H9 (cell line): Measurements from ENCODE around the gene RBM12. TPM values are rescaled to one million over a fixed set of nuclear protein-coding genes. Genes with fewer than 3 reads are reported as not detected.

ENCODE experiments used
- DNase-seq: peaks from one replicate; pipeline ENCODE4 v3.0.0-alpha.2; 2017
- H2AFZ ChIP-seq: one replicate; pipeline ENCODE4 v1.6.1; 2013; ENCODE audit warnings: mild to moderate bottlenecking, low read length, control low read depth, moderate library complexity
- H2AK5ac ChIP-seq: 2 replicates; pipeline ENCODE4 v1.6.1; 2013; ENCODE audit warnings: low read length, control low read depth, mixed read lengths; ENCODE audit not compliant: insufficient read length
- H2BK120ac ChIP-seq: one replicate; pipeline ENCODE4 v1.6.1; 2013; ENCODE audit warnings: low read depth, mild to moderate bottlenecking, low read length, control low read depth, inconsistent platforms; ENCODE audit not compliant: poor library complexity, severe bottlenecking
- H2BK12ac ChIP-seq: 2 replicates; pipeline ENCODE4 v1.6.1; 2013; ENCODE audit warnings: low read length, control low read depth, mixed read lengths, low read depth; ENCODE audit not compliant: insufficient read length
- H2BK15ac ChIP-seq: 2 replicates; pipeline ENCODE4 v1.6.1; 2013; ENCODE audit warnings: low read depth, low read length, control low read depth
- H2BK20ac ChIP-seq: one replicate; pipeline ENCODE4 v1.6.1; 2013; ENCODE audit warnings: low read depth, mild to moderate bottlenecking, low read length, control low read depth, inconsistent platforms; ENCODE audit not compliant: poor library complexity, severe bottlenecking
- H2BK5ac ChIP-seq: 2 replicates; pipeline ENCODE4 v1.6.1; 2013; ENCODE audit warnings: low read length, control low read depth, mixed read lengths; ENCODE audit not compliant: insufficient read length
- H3K14ac ChIP-seq: 2 replicates; pipeline ENCODE4 v1.6.1; 2013; ENCODE audit warnings: low read length, control low read depth; ENCODE audit not compliant: insufficient read depth
- H3K18ac ChIP-seq: 2 replicates; pipeline ENCODE4 v1.6.1; 2013; ENCODE audit warnings: low read depth, mild to moderate bottlenecking, mixed read lengths, low read length, control low read depth; ENCODE audit not compliant: insufficient read length
- H3K23ac ChIP-seq: 2 replicates; pipeline ENCODE4 v1.6.1; 2013; ENCODE audit warnings: low read length, control low read depth, mixed read lengths, low read depth; ENCODE audit not compliant: insufficient read length
- H3K23me2 ChIP-seq: 2 replicates; pipeline ENCODE4 v1.6.1; 2013; ENCODE audit warnings: low read depth, mild to moderate bottlenecking, mixed read lengths, low read length, control low read depth; ENCODE audit not compliant: insufficient read length, poor library complexity, severe bottlenecking
- H3K27ac ChIP-seq: 2 replicates; pipeline ENCODE4 v1.5.1; 2013; ENCODE audit warnings: low read length, control low read depth, mixed read lengths, low read depth; ENCODE audit not compliant: insufficient read length
- H3K27me3 ChIP-seq: 2 replicates; pipeline ENCODE4 v1.6.1; 2013; ENCODE audit warnings: low read length, control low read depth, inconsistent platforms; ENCODE audit not compliant: insufficient read depth
- H3K4ac ChIP-seq: 2 replicates; pipeline ENCODE4 v1.6.1; 2013; ENCODE audit warnings: low read depth, mild to moderate bottlenecking, control low read depth, inconsistent platforms, low read length, moderate library complexity
- H3K4me1 ChIP-seq: 2 replicates; pipeline ENCODE4 v1.6.1; 2013; ENCODE audit warnings: low read length, control low read depth, inconsistent platforms; ENCODE audit not compliant: insufficient read depth
- H3K4me2 ChIP-seq: 2 replicates; pipeline ENCODE4 v1.6.1; 2013; ENCODE audit warnings: low read length, control low read depth, mixed read lengths; ENCODE audit not compliant: insufficient read length, insufficient read depth
- H3K56ac ChIP-seq: 2 replicates; pipeline ENCODE4 v1.6.1; 2013; ENCODE audit warnings: low read depth, mild to moderate bottlenecking, mixed read lengths, low read length, control low read depth; ENCODE audit not compliant: insufficient read length
- H3K79me1 ChIP-seq: 2 replicates; pipeline ENCODE4 v1.6.1; 2013; ENCODE audit warnings: low read depth, mild to moderate bottlenecking, moderate library complexity, low read length, control low read depth, inconsistent platforms; ENCODE audit not compliant: insufficient read depth, poor library complexity, severe bottlenecking
- H3K79me2 ChIP-seq: 2 replicates; pipeline ENCODE4 v1.6.1; 2013; ENCODE audit warnings: low read length, control low read depth, inconsistent platforms; ENCODE audit not compliant: insufficient read depth
- H3K9ac ChIP-seq: 2 replicates; pipeline ENCODE4 v1.6.1; 2013; ENCODE audit warnings: low read length, control low read depth, mixed read lengths; ENCODE audit not compliant: insufficient read length; ENCODE audit errors: extremely low read depth
- H3K9me3 ChIP-seq: one replicate; pipeline ENCODE4 v1.6.1; 2013; ENCODE audit warnings: low read depth, low read length, inconsistent platforms; ENCODE audit not compliant: control insufficient read depth
- H3T11ph ChIP-seq: one replicate; pipeline ENCODE4 v1.6.1; 2013; ENCODE audit warnings: mild to moderate bottlenecking, low read length, control low read depth, inconsistent platforms
- H4K20me1 ChIP-seq: one replicate; pipeline ENCODE4 v1.6.1; 2013; ENCODE audit not compliant: control insufficient read depth, insufficient read length, insufficient read depth
- H4K5ac ChIP-seq: 2 replicates; pipeline ENCODE4 v1.6.1; 2013; ENCODE audit warnings: low read depth, mild to moderate bottlenecking, mixed read lengths, low read length, control low read depth; ENCODE audit not compliant: insufficient read length
- H4K8ac ChIP-seq: replicated peaks from 2 replicates; pipeline ENCODE4 v1.6.1; 2013; ENCODE audit warnings: low read length, control low read depth, mixed read lengths, low read depth; ENCODE audit not compliant: insufficient read length
- H4K91ac ChIP-seq: 2 replicates; pipeline ENCODE4 v1.6.1; 2013; ENCODE audit warnings: low read depth, mild to moderate bottlenecking, moderate library complexity, mixed read lengths, low read length, control low read depth; ENCODE audit not compliant: insufficient read length
- H3K27ac Mint-ChIP-seq, 3 experiments: 2 replicates in 2 of 3; 3 replicates in 1 of 3; pipeline ENCODE4 v1.8.0; 2020 to 2021; ENCODE audit warnings: mixed read lengths in 3 of 3, mild to moderate bottlenecking in 1 of 3, moderate library complexity in 1 of 3
- H3K27me3 Mint-ChIP-seq: 2 replicates; pipeline ENCODE4 v1.8.0; 2021; ENCODE audit warnings: low read depth, mild to moderate bottlenecking, moderate library complexity, mixed read lengths
- H3K36me3 Mint-ChIP-seq, 3 experiments: 2 replicates in 2 of 3; 3 replicates in 1 of 3; pipeline ENCODE4 v1.8.0; 2020 to 2021; ENCODE audit warnings: low read depth in 3 of 3, mixed read lengths in 3 of 3; ENCODE audit not compliant: insufficient read depth in 1 of 3
- H3K4me1 Mint-ChIP-seq, 2 experiments: 2 replicates each; pipeline ENCODE4 v1.8.0; 2020; ENCODE audit warnings: mixed read lengths in 2 of 2
- H3K4me3 Mint-ChIP-seq, 2 experiments: 2 replicates in 1 of 2; 3 replicates in 1 of 2; pipeline ENCODE4 v1.8.0; 2020 to 2021; ENCODE audit warnings: mild to moderate bottlenecking in 2 of 2, mixed read lengths in 2 of 2, moderate library complexity in 1 of 2
- H3K9me3 Mint-ChIP-seq, 2 experiments: 2 replicates in 1 of 2; 3 replicates in 1 of 2; pipeline ENCODE4 v1.8.0; 2020; ENCODE audit warnings: mild to moderate bottlenecking in 2 of 2, mixed read lengths in 2 of 2, moderate library complexity in 1 of 2
- CTCF ChIP-seq: fragments of 200-600 bp; sonication (generic); conservative IDR thresholded peaks from 3 replicates; pipeline ENCODE4 v1.8.0; 2021; ENCODE audit warnings: antibody characterized with exemption, mild to moderate bottlenecking
- WGBS: extraction: QIAGEN DNeasy Blood & Tissue Kit; methylation state at CpG from one replicate; pipeline ENCODE4 v1.1.7; 2013; ENCODE audit warnings: missing lambda C conversion rate, low lambda C conversion rate, mixed read lengths; ENCODE audit not compliant: insufficient read length; ENCODE audit errors: extremely low coverage; 5-methylcytosine and 5-hydroxymethylcytosine counted together
- total RNA-seq: library from RNA; stranded (reverse); gene quantifications from 2 replicates; pipeline ENCODE4 v1.2.1, GENCODE V29; 2021

Gene RBM12
- total RNA-seq, 1 experiment from 2014 or later = 260 TPM

GRCh38 chr20:35699127-35699956, 34.6 kb upstream of the RBM12 start, which contains the start of the genes NFS1 and ROMO1:
NFS1 (minus strand) TSS chr20:35699352; CDS start chr20:35699288, 64 bp downstream.
ROMO1 (plus strand) TSS chr20:35699405; CDS start chr20:35699633, 228 bp downstream.
- peak within 1 kb of the TSS; percentile 87 for H3K9ac ChIP-seq
- peak within 1 kb of the TSS; percentile 93 to 97 for H3K4me3 Mint-ChIP-seq
- no peaks in the 10 kb centered on the region for H3K79me2 ChIP-seq
- no peak within 1 kb of the TSS for H4K8ac ChIP-seq
- no peaks in the 10 kb centered on the region for H4K20me1 ChIP-seq
- H3K27ac ChIP-seq = no peak within 1 kb of the TSS
- peak; percentile 88 for DNase-seq
- no peaks in the 10 kb centered on the region for H3K9me3 Mint-ChIP-seq
- H3K27ac Mint-ChIP-seq = peak within 1 kb of the TSS; percentile 86 to 99 (median 97)
- peak within 1 kb of the TSS; percentile 94 for H3K4me2 ChIP-seq
- peaks cover 10 to 45% (median 30%) of the 10 kb centered on the region in 3 experiments; a peak in 5 of 7 replicates for H3K36me3 Mint-ChIP-seq
- WGBS = no CpG with 5 or more reads among the region's 81 CpGs
- no peak within 1 kb of the TSS for H3K56ac ChIP-seq
- H2BK20ac ChIP-seq = no peak within 1 kb of the TSS
- no peak within 1 kb of the TSS for H3K4ac ChIP-seq
- peaks cover 2% of the 10 kb centered on the region; the same call in 1 of the 2 replicates for H3K27me3 Mint-ChIP-seq
- H2BK120ac ChIP-seq = no peak within 1 kb of the TSS
- peak within 1 kb of the TSS; percentile 97 for H3K14ac ChIP-seq
- peaks cover 8% of the 10 kb centered on the region for H3K23me2 ChIP-seq
- no peak within 1 kb of the TSS for H3K23ac ChIP-seq
- H3K9me3 ChIP-seq = no peaks in the 10 kb centered on the region
- H3K4me1 ChIP-seq = no peaks in the 10 kb centered on the region
- H3T11ph ChIP-seq = no peak within 1 kb of the TSS
- H2BK5ac ChIP-seq = no peak within 1 kb of the TSS
- H3K79me1 ChIP-seq = no peaks in the 10 kb centered on the region
- peak within 1 kb of the TSS; percentile 46 for H2BK12ac ChIP-seq
- H2AFZ ChIP-seq = no peak within 1 kb of the TSS
- peaks cover 17 to 18% of the 10 kb centered on the region in 2 experiments for H3K4me1 Mint-ChIP-seq
- TF ChIP-seq CTCF = peak; percentile 35; the same call in 2 of the 3 replicates
- H3K18ac ChIP-seq = peak within 1 kb of the TSS; percentile 77
- H2BK15ac ChIP-seq = no peak within 1 kb of the TSS; the same call in 1 of the 2 replicates
- H4K5ac ChIP-seq = no peak within 1 kb of the TSS
- H2AK5ac ChIP-seq = no peak within 1 kb of the TSS
- no peak within 1 kb of the TSS for H4K91ac ChIP-seq
- H3K27me3 ChIP-seq = no peaks in the 10 kb centered on the region
